Measurements from ENCODE around the gene ABHD16B. TPM values are rescaled to one million over a fixed set of nuclear protein-coding genes. Genes with fewer than 3 reads are reported as not detected.

ABHD16B gene
- total and polyA plus RNA-seq, 2 of the 13 experiments (the other 11 are each of a cell fraction or from before 2014, with no cell fraction given): not detected

GRCh38 chr20:63864545-63864977 is 3.3 kb downstream of the ABHD16B start (continued):
- TF ChIP-seq NR2F2 (IDR thresholded peaks at IDR 0.05; ENCODE audit: borderline replicate concordance, low read depth) (no peak), TMF1 (CRISPR knock-in tag; IDR thresholded peaks at IDR 0.05; ENCODE audit: low read depth) (no peak), MAF1 (CRISPR knock-in tag; IDR thresholded peaks at IDR 0.05; ENCODE audit: borderline replicate concordance) (peak; percentile 55; the same call in 1 of the 2 replicates), ZNF713 (CRISPR knock-in tag; IDR thresholded peaks at IDR 0.05) (peak; percentile 16; the same call in 1 of the 2 replicates), EED (CRISPR knock-in tag; IDR thresholded peaks at IDR 0.05) (peak; percentile 4; the same call in 1 of the 2 replicates), ZC3H4 (CRISPR knock-in tag; IDR thresholded peaks at IDR 0.05; ENCODE audit: borderline replicate concordance) (0 out of 2 replicates have a peak, but pooled peaks have one; percentile 23), ZNF563 (CRISPR knock-in tag; IDR thresholded peaks at IDR 0.05) (0 out of 2 replicates have a peak, but pooled peaks have one; percentile 9), ZNF547 (CRISPR knock-in tag; IDR thresholded peaks at IDR 0.05) (peak; percentile 1; the same call in 1 of the 2 replicates), ZNF224 (CRISPR knock-in tag; IDR thresholded peaks at IDR 0.05) (0 out of 2 replicates have a peak, but pooled peaks have one; percentile 0), ZNF530 (CRISPR knock-in tag; IDR thresholded peaks at IDR 0.05; ENCODE audit: low read depth) (no peak), ZNF552 (CRISPR knock-in tag; IDR thresholded peaks at IDR 0.05; ENCODE audit: borderline replicate concordance) (peak; percentile 16; the same call in 1 of the 2 replicates), PHF8 (CRISPR knock-in tag; IDR thresholded peaks at IDR 0.05) (no peak), KLF9 (CRISPR knock-in tag; IDR thresholded peaks at IDR 0.05; ENCODE audit: low read depth) (no peak), ISX (CRISPR knock-in tag; conservative IDR thresholded peaks at IDR 0.05) (peak; percentile 83; the same call in 1 of the 2 replicates), ZNF451 (CRISPR knock-in tag; IDR thresholded peaks at IDR 0.05) (0 out of 2 replicates have a peak, but pooled peaks have one; percentile 12), ZNF337 (CRISPR knock-in tag; IDR thresholded peaks at IDR 0.05; ENCODE audit: borderline replicate concordance, low read depth) (0 out of 2 replicates have a peak, but pooled peaks have one; percentile 0), NR2F6 (IDR thresholded peaks at IDR 0.05) (0 out of 2 replicates have a peak, but pooled peaks have one; percentile 27), NR2F6 (CRISPR knock-in tag; IDR thresholded peaks at IDR 0.05) (no peak), ZFP37 (CRISPR knock-in tag; IDR thresholded peaks at IDR 0.05; ENCODE audit: borderline replicate concordance) (peak; percentile 60; the same call in 1 of the 2 replicates), ZNF782 (CRISPR knock-in tag; IDR thresholded peaks at IDR 0.05; ENCODE audit: borderline replicate concordance) (0 out of 2 replicates have a peak, but pooled peaks have one; percentile 13), ZBTB7B (CRISPR knock-in tag; IDR thresholded peaks at IDR 0.05) (0 out of 2 replicates have a peak, but pooled peaks have one; percentile 5), ZNF225 (CRISPR knock-in tag; IDR thresholded peaks at IDR 0.05) (0 out of 2 replicates have a peak, but pooled peaks have one; percentile 17), XBP1 (CRISPR knock-in tag; IDR thresholded peaks at IDR 0.05) (peak; percentile 83; the same call in 1 of the 2 replicates)
- TF ChIP-seq, protein P1, sequence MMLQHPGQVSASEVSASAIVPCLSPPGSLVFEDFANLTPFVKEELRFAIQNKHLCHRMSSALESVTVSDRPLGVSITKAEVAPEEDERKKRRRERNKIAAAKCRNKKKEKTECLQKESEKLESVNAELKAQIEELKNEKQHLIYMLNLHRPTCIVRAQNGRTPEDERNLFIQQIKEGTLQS (CRISPR knock-in tag; IDR thresholded peaks at IDR 0.05): no peak
- TF ChIP-seq, protein P2, sequence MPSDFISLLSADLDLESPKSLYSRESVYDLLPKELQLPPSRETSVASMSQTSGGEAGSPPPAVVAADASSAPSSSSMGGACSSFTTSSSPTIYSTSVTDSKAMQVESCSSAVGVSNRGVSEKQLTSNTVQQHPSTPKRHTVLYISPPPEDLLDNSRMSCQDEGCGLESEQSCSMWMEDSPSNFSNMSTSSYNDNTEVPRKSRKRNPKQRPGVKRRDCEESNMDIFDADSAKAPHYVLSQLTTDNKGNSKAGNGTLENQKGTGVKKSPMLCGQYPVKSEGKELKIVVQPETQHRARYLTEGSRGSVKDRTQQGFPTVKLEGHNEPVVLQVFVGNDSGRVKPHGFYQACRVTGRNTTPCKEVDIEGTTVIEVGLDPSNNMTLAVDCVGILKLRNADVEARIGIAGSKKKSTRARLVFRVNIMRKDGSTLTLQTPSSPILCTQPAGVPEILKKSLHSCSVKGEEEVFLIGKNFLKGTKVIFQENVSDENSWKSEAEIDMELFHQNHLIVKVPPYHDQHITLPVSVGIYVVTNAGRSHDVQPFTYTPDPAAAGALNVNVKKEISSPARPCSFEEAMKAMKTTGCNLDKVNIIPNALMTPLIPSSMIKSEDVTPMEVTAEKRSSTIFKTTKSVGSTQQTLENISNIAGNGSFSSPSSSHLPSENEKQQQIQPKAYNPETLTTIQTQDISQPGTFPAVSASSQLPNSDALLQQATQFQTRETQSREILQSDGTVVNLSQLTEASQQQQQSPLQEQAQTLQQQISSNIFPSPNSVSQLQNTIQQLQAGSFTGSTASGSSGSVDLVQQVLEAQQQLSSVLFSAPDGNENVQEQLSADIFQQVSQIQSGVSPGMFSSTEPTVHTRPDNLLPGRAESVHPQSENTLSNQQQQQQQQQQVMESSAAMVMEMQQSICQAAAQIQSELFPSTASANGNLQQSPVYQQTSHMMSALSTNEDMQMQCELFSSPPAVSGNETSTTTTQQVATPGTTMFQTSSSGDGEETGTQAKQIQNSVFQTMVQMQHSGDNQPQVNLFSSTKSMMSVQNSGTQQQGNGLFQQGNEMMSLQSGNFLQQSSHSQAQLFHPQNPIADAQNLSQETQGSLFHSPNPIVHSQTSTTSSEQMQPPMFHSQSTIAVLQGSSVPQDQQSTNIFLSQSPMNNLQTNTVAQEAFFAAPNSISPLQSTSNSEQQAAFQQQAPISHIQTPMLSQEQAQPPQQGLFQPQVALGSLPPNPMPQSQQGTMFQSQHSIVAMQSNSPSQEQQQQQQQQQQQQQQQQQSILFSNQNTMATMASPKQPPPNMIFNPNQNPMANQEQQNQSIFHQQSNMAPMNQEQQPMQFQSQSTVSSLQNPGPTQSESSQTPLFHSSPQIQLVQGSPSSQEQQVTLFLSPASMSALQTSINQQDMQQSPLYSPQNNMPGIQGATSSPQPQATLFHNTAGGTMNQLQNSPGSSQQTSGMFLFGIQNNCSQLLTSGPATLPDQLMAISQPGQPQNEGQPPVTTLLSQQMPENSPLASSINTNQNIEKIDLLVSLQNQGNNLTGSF (CRISPR knock-in tag; IDR thresholded peaks at IDR 0.05): peak; percentile 4; the same call in 1 of the 2 replicates
- TF ChIP-seq, protein P3, sequence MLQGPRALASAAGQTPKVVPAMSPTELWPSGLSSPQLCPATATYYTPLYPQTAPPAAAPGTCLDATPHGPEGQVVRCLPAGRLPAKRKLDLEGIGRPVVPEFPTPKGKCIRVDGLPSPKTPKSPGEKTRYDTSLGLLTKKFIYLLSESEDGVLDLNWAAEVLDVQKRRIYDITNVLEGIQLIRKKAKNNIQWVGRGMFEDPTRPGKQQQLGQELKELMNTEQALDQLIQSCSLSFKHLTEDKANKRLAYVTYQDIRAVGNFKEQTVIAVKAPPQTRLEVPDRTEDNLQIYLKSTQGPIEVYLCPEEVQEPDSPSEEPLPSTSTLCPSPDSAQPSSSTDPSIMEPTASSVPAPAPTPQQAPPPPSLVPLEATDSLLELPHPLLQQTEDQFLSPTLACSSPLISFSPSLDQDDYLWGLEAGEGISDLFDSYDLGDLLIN (CRISPR knock-in tag; IDR thresholded peaks at IDR 0.05; ENCODE audit: borderline replicate concordance): peak; percentile 86; the same call in 1 of the 2 replicates

All from HepG2 (cell line).